Epithelial cell of proximal tubule (primary cell): ENCODE results near the gene CLASP1. TPM values are rescaled to one million over a fixed set of nuclear protein-coding genes. Genes with fewer than 3 reads are reported as not detected.
A peak's percentile ranks its signal among the peaks of the same experiment; 100 is the strongest.
"Not testable (repeated sequence)": the region's sequence is repeated elsewhere in the genome, so short reads cannot be mapped to it uniquely, and the experiment has no call there.

ENCODE experiments used
- DNase-seq: peaks from one replicate; pipeline ENCODE4 v3.0.0-alpha.2; 2011; ENCODE audit warnings: low read depth
- H3K4me3 ChIP-seq: 2 replicates; pipeline ENCODE4 v1.5.1; 2011; ENCODE audit warnings: low read depth, mild to moderate bottlenecking, low read length
- CTCF ChIP-seq: conservative IDR thresholded peaks from 2 replicates; pipeline ENCODE4 v1.5.1; 2012; ENCODE audit warnings: low read depth, mild to moderate bottlenecking, low read length
- total RNA-seq: library from RNA; depleted of rRNA; stranded (reverse); fragments of >200 nt; gene quantifications from 2 replicates; pipeline ENCODE4 v1.2.3, GENCODE V29; 2015

Gene CLASP1
- total RNA-seq, 1 donor from 2014 or later: 35.0 TPM

- no peak for TF ChIP-seq CTCF
- no peak for DNase-seq
- H3K4me3 ChIP-seq: no peak overlapping the region
Observed at GRCh38 chr2:121338281-121338680, 311.0 kb downstream of the CLASP1 start.

- no peak for TF ChIP-seq CTCF
- no peak overlapping the region for H3K4me3 ChIP-seq
- DNase-seq: no peak
Observed at GRCh38 chr2:121336528-121337294, 312.6 kb downstream of the CLASP1 start.

- no peak for TF ChIP-seq CTCF
- H3K4me3 ChIP-seq: peak overlapping the region; percentile 22
- no peak for DNase-seq
Observed at GRCh38 chr2:121335294-121336290, 313.7 kb downstream of the CLASP1 start.

- no peak overlapping the region for H3K4me3 ChIP-seq
- no peak for TF ChIP-seq CTCF
- DNase-seq: no peak
Observed at GRCh38 chr2:121334581-121335293, 314.5 kb downstream of the CLASP1 start.

GRCh38 chr2:121333834-121334558 is 315.3 kb downstream of the CLASP1 start:
- no peak for DNase-seq
- H3K4me3 ChIP-seq: no peak overlapping the region
- no peak for TF ChIP-seq CTCF

- no peak for DNase-seq
- TF ChIP-seq CTCF: no peak
- H3K4me3 ChIP-seq: no peak overlapping the region
Observed at GRCh38 chr2:121333231-121333630, 316.0 kb downstream of the CLASP1 start.

- not testable (repeated sequence) for H3K4me3 ChIP-seq, DNase-seq
Observed at GRCh38 chr2:121331324-121331723, 317.9 kb downstream of the CLASP1 start.
